GM23338 (cell line): Measurements from ENCODE around the gene CNOT1. TPM values are rescaled to one million over a fixed set of nuclear protein-coding genes. Genes with fewer than 3 reads are reported as not detected.

ENCODE experiments used
- ATAC-seq: fragments of 200-7000 bp; cut with Tn5 transposase; 3 replicates; pipeline ENCODE4 v1.9.1; 2020
- DNase-seq: peaks from one replicate; pipeline ENCODE4 v3.0.0-alpha.2; 2015; ENCODE audit warnings: low spot score
- H2AFZ ChIP-seq: fragments of 200-600 bp; sonication (generic); 2 replicates; pipeline ENCODE4 v1.8.0; 2016; ENCODE audit warnings: antibody characterized with exemption, mild to moderate bottlenecking, moderate library complexity
- H3F3A ChIP-seq: fragments of 200-600 bp; sonication (generic); replicated peaks from 2 replicates; pipeline ENCODE4 v1.8.0; 2017; ENCODE audit warnings: antibody characterized with exemption, mixed run types, low read depth
- H3K27ac ChIP-seq: fragments of 200-600 bp; sonication (generic); 2 replicates; pipeline ENCODE4 v1.6.1; 2016; ENCODE audit warnings: low read depth
- H3K27me3 ChIP-seq: fragments of 200-600 bp; sonication (generic); 2 replicates; pipeline ENCODE4 v1.8.0; 2016; ENCODE audit warnings: mild to moderate bottlenecking, mixed run types, moderate library complexity; ENCODE audit not compliant: insufficient read depth
- H3K36me3 ChIP-seq: fragments of 200-600 bp; sonication (generic); 2 replicates; pipeline ENCODE4 v1.8.0; 2016; ENCODE audit warnings: mild to moderate bottlenecking; ENCODE audit not compliant: insufficient read depth
- H3K4me1 ChIP-seq: fragments of 200-600 bp; sonication (generic); 2 replicates; pipeline ENCODE4 v1.8.0; 2016; ENCODE audit warnings: mild to moderate bottlenecking, moderate library complexity; ENCODE audit not compliant: insufficient read depth
- H3K4me2 ChIP-seq: fragments of 200-600 bp; sonication (generic); 2 replicates; pipeline ENCODE4 v1.7.1; 2017; ENCODE audit warnings: mixed run types
- H3K4me3 ChIP-seq: fragments of 200-600 bp; sonication (generic); 2 replicates; pipeline ENCODE4 v1.6.1; 2016; ENCODE audit warnings: mixed run types
- H3K79me2 ChIP-seq: fragments of 200-600 bp; sonication (generic); replicated peaks from 2 replicates; pipeline ENCODE4 v1.8.0; 2017; ENCODE audit warnings: mild to moderate bottlenecking; ENCODE audit not compliant: insufficient read depth
- H3K9me2 ChIP-seq: fragments of 200-600 bp; sonication (generic); 2 replicates; pipeline ENCODE4 v1.8.0; 2017; ENCODE audit not compliant: insufficient read depth
- H4K20me1 ChIP-seq: fragments of 200-600 bp; sonication (generic); replicated peaks from 2 replicates; pipeline ENCODE4 v1.8.0; 2017; ENCODE audit warnings: mild to moderate bottlenecking; ENCODE audit not compliant: insufficient read depth
- H3K27ac Mint-ChIP-seq: 2 replicates; pipeline ENCODE4 v1.8.0; 2020; ENCODE audit warnings: inconsistent platforms, mild to moderate bottlenecking, moderate library complexity, mixed read lengths
- H3K27me3 Mint-ChIP-seq: 3 replicates; pipeline ENCODE4 v1.8.0; 2022; ENCODE audit warnings: low read depth, mild to moderate bottlenecking, moderate library complexity, mixed read lengths, inconsistent platforms; ENCODE audit not compliant: insufficient read depth, poor library complexity
- H3K36me3 Mint-ChIP-seq: 3 replicates; pipeline ENCODE4 v1.8.0; 2021; ENCODE audit warnings: low read depth, mild to moderate bottlenecking, inconsistent platforms, moderate library complexity, mixed read lengths
- H3K4me1 Mint-ChIP-seq: 3 replicates; pipeline ENCODE4 v1.8.0; 2020; ENCODE audit warnings: mild to moderate bottlenecking, inconsistent platforms, mixed read lengths
- H3K4me3 Mint-ChIP-seq: 3 replicates; pipeline ENCODE4 v1.8.0; 2021; ENCODE audit warnings: moderate library complexity, mild to moderate bottlenecking, inconsistent platforms, mixed read lengths
- H3K9me3 Mint-ChIP-seq: 3 replicates; pipeline ENCODE4 v1.8.0; 2020; ENCODE audit warnings: moderate library complexity, mild to moderate bottlenecking, inconsistent platforms, mixed read lengths
- CREB1 ChIP-seq: fragments of 250-450 bp; sonication (Bioruptor Pico); IDR thresholded peaks from 2 replicates; pipeline ENCODE4 v1.5.0; 2020; ENCODE audit warnings: low read depth, mild to moderate bottlenecking, moderate library complexity
- EZH2 ChIP-seq: fragments of 200-600 bp; sonication (generic); IDR thresholded peaks from one replicate; pipeline ENCODE4 v1.8.0; 2017; ENCODE audit warnings: antibody characterized with exemption, mild to moderate bottlenecking, low read depth; ENCODE audit not compliant: unreplicated experiment
- EZH2phosphoT487 ChIP-seq: fragments of 200-600 bp; sonication (generic); IDR thresholded peaks from one replicate; pipeline ENCODE4 v1.8.1; 2018; ENCODE audit warnings: antibody characterized with exemption; ENCODE audit not compliant: unreplicated experiment
- JUNB ChIP-seq: IDR thresholded peaks from one replicate; pipeline ENCODE4 v1.6.1; 2016; ENCODE audit warnings: antibody characterized with exemption; ENCODE audit not compliant: unreplicated experiment
- NANOG ChIP-seq: IDR thresholded peaks from 2 replicates; pipeline ENCODE4 v1.6.1; 2016; ENCODE audit warnings: antibody characterized with exemption, borderline replicate concordance
- POLR2AphosphoS5 ChIP-seq: IDR thresholded peaks from 2 replicates; pipeline ENCODE4 v1.6.1; 2016; ENCODE audit warnings: antibody characterized with exemption, low read depth
- STAT1 ChIP-seq: IDR thresholded peaks from one replicate; pipeline ENCODE4 v1.6.1; 2016; ENCODE audit warnings: antibody characterized with exemption; ENCODE audit not compliant: unreplicated experiment
- ZNF114 ChIP-seq: fragments of 250-450 bp; sonication (Bioruptor Pico); IDR thresholded peaks from 2 replicates; pipeline ENCODE4 v1.5.0; 2020; ENCODE audit warnings: mild to moderate bottlenecking, moderate library complexity
- ZNF331 ChIP-seq: fragments of 250-450 bp; sonication (Bioruptor Pico); IDR thresholded peaks from 2 replicates; pipeline ENCODE4 v1.5.0; 2020; ENCODE audit warnings: low read depth, mild to moderate bottlenecking, moderate library complexity
- polyA plus RNA-seq: library from polyadenylated mRNA; unstranded; fragments of >200 nt; fragmentation: Nextera tagmentation; extraction: Ambion mirVana; gene quantifications from 2 replicates; pipeline ENCODE4 v1.2.1, GENCODE V29; 2016
- total RNA-seq: library from RNA; depleted of rRNA; stranded (reverse); fragments of >200 nt; shearing (Covaris generic); gene quantifications from 2 replicates; pipeline ENCODE4 v1.2.3, GENCODE V29; 2014
- TF ChIP-seq, protein P1 (sequence below): IDR thresholded peaks from one replicate; pipeline ENCODE4 v1.6.1; 2018; ENCODE audit warnings: antibody characterized with exemption; ENCODE audit not compliant: unreplicated experiment
- TF ChIP-seq, protein P2 (sequence below), 2 experiments: fragments of 200-600 bp in 1 of 2; sonication (generic) in 1 of 2; conservative IDR thresholded peaks; 2 replicates each; pipeline versions ENCODE4 v1.5.1 to v1.6.1; 2016 to 2017; ENCODE audit warnings: antibody characterized with exemption in 2 of 2, low read depth in 2 of 2, mild to moderate bottlenecking in 2 of 2, moderate library complexity in 1 of 2
- TF ChIP-seq, protein P3 (sequence below): IDR thresholded peaks from 2 replicates; pipeline ENCODE4 v1.6.1; 2016; ENCODE audit warnings: antibody characterized with exemption
- TF ChIP-seq, protein P4 (sequence below): fragments of 250-450 bp; sonication (Bioruptor Pico); IDR thresholded peaks from 2 replicates; pipeline ENCODE4 v1.5.0; 2020; ENCODE audit warnings: mild to moderate bottlenecking, moderate library complexity

The CNOT1 gene
- total and polyA plus RNA-seq, 2 experiments from 2014 or later: 59.2 to 298 TPM

DNA sequence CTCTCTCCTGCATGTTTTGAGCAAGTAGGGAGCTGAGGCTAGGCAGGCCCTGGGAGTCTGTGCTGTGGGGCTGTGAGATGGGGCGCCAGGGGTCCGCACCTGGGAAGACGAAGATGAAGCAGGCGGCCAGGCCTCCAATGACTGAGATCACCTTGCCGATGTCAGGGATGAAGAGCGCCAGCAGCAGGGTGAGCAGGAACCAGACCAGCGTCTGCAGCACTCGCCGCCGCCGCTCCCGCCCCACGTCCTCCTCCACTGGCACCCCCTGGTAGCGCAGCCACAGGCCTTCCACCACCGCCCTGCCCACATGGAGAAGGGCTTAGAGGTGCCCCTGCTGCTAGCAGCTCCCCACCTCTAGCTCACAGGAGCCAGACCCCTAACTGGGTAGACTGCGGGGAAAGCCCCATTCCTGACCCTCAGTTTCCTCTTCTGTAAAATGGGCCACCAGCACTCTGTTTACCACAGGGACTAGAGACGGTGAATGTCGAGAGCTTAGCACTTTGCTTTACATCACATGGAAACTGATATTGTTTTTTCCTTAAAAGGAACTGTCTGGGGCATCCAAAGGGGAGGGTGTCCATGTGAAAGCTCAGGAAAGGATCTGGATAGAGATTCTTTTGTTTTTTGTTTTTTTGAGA is 41.4 kb upstream of the CNOT1 start:
- no peaks in the 10 kb centered on the region for H3K4me1 Mint-ChIP-seq
- Histone ChIP-seq H3K4me3 (no peak overlapping the region), H3K27ac (no peak overlapping the region), H3K27me3 (no peaks in the 10 kb centered on the region), H4K20me1 (no peaks in the 10 kb centered on the region), H3K79me2 (no peaks in the 10 kb centered on the region), H3K4me2 (no peak overlapping the region), H3K36me3 (no peaks in the 10 kb centered on the region; the same call in 1 of the 2 replicates), H2AFZ (no peak overlapping the region), H3K4me1 (no peaks in the 10 kb centered on the region), H3F3A (no peaks in the 10 kb centered on the region), H3K9me2 (no peaks in the 10 kb centered on the region)
- TF ChIP-seq, protein P1, sequence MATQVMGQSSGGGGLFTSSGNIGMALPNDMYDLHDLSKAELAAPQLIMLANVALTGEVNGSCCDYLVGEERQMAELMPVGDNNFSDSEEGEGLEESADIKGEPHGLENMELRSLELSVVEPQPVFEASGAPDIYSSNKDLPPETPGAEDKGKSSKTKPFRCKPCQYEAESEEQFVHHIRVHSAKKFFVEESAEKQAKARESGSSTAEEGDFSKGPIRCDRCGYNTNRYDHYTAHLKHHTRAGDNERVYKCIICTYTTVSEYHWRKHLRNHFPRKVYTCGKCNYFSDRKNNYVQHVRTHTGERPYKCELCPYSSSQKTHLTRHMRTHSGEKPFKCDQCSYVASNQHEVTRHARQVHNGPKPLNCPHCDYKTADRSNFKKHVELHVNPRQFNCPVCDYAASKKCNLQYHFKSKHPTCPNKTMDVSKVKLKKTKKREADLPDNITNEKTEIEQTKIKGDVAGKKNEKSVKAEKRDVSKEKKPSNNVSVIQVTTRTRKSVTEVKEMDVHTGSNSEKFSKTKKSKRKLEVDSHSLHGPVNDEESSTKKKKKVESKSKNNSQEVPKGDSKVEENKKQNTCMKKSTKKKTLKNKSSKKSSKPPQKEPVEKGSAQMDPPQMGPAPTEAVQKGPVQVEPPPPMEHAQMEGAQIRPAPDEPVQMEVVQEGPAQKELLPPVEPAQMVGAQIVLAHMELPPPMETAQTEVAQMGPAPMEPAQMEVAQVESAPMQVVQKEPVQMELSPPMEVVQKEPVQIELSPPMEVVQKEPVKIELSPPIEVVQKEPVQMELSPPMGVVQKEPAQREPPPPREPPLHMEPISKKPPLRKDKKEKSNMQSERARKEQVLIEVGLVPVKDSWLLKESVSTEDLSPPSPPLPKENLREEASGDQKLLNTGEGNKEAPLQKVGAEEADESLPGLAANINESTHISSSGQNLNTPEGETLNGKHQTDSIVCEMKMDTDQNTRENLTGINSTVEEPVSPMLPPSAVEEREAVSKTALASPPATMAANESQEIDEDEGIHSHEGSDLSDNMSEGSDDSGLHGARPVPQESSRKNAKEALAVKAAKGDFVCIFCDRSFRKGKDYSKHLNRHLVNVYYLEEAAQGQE: no peak
- no peak for TF ChIP-seq POLR2AphosphoS5
- no peak for TF ChIP-seq CREB1 (CRISPR knock-in tag)
- TF ChIP-seq, protein P2, sequence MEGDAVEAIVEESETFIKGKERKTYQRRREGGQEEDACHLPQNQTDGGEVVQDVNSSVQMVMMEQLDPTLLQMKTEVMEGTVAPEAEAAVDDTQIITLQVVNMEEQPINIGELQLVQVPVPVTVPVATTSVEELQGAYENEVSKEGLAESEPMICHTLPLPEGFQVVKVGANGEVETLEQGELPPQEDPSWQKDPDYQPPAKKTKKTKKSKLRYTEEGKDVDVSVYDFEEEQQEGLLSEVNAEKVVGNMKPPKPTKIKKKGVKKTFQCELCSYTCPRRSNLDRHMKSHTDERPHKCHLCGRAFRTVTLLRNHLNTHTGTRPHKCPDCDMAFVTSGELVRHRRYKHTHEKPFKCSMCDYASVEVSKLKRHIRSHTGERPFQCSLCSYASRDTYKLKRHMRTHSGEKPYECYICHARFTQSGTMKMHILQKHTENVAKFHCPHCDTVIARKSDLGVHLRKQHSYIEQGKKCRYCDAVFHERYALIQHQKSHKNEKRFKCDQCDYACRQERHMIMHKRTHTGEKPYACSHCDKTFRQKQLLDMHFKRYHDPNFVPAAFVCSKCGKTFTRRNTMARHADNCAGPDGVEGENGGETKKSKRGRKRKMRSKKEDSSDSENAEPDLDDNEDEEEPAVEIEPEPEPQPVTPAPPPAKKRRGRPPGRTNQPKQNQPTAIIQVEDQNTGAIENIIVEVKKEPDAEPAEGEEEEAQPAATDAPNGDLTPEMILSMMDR (conservative IDR thresholded peaks at IDR 0.05; ENCODE audit: low read depth in 2 of 2): no peak
- TF ChIP-seq, protein P3, sequence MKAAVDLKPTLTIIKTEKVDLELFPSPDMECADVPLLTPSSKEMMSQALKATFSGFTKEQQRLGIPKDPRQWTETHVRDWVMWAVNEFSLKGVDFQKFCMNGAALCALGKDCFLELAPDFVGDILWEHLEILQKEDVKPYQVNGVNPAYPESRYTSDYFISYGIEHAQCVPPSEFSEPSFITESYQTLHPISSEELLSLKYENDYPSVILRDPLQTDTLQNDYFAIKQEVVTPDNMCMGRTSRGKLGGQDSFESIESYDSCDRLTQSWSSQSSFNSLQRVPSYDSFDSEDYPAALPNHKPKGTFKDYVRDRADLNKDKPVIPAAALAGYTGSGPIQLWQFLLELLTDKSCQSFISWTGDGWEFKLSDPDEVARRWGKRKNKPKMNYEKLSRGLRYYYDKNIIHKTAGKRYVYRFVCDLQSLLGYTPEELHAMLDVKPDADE: no peak
- TF ChIP-seq JUNB: no peak
- TF ChIP-seq, protein P4, sequence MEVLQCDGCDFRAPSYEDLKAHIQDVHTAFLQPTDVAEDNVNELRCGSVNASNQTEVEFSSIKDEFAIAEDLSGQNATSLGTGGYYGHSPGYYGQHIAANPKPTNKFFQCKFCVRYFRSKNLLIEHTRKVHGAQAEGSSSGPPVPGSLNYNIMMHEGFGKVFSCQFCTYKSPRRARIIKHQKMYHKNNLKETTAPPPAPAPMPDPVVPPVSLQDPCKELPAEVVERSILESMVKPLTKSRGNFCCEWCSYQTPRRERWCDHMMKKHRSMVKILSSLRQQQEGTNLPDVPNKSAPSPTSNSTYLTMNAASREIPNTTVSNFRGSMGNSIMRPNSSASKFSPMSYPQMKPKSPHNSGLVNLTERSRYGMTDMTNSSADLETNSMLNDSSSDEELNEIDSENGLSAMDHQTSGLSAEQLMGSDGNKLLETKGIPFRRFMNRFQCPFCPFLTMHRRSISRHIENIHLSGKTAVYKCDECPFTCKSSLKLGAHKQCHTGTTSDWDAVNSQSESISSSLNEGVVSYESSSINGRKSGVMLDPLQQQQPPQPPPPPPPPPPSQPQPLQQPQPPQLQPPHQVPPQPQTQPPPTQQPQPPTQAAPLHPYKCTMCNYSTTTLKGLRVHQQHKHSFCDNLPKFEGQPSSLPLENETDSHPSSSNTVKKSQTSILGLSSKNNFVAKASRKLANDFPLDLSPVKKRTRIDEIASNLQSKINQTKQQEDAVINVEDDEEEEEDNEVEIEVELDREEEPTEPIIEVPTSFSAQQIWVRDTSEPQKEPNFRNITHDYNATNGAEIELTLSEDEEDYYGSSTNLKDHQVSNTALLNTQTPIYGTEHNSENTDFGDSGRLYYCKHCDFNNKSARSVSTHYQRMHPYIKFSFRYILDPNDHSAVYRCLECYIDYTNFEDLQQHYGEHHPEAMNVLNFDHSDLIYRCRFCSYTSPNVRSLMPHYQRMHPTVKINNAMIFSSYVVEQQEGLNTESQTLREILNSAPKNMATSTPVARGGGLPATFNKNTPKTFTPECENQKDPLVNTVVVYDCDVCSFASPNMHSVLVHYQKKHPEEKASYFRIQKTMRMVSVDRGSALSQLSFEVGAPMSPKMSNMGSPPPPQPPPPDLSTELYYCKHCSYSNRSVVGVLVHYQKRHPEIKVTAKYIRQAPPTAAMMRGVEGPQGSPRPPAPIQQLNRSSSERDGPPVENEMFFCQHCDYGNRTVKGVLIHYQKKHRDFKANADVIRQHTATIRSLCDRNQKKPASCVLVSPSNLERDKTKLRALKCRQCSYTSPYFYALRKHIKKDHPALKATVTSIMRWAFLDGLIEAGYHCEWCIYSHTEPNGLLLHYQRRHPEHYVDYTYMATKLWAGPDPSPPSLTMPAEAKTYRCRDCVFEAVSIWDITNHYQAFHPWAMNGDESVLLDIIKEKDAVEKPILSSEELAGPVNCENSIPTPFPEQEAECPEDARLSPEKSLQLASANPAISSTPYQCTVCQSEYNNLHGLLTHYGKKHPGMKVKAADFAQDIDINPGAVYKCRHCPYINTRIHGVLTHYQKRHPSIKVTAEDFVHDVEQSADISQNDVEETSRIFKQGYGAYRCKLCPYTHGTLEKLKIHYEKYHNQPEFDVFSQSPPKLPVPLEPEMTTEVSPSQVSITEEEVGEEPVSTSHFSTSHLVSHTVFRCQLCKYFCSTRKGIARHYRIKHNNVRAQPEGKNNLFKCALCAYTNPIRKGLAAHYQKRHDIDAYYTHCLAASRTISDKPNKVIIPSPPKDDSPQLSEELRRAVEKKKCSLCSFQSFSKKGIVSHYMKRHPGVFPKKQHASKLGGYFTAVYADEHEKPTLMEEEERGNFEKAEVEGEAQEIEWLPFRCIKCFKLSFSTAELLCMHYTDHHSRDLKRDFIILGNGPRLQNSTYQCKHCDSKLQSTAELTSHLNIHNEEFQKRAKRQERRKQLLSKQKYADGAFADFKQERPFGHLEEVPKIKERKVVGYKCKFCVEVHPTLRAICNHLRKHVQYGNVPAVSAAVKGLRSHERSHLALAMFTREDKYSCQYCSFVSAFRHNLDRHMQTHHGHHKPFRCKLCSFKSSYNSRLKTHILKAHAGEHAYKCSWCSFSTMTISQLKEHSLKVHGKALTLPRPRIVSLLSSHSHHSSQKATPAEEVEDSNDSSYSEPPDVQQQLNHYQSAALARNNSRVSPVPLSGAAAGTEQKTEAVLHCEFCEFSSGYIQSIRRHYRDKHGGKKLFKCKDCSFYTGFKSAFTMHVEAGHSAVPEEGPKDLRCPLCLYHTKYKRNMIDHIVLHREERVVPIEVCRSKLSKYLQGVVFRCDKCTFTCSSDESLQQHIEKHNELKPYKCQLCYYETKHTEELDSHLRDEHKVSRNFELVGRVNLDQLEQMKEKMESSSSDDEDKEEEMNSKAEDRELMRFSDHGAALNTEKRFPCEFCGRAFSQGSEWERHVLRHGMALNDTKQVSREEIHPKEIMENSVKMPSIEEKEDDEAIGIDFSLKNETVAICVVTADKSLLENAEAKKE: no peak
- no peak for TF ChIP-seq STAT1
- TF ChIP-seq EZH2: no peak
- no peak for TF ChIP-seq ZNF114 (CRISPR knock-in tag)
- TF ChIP-seq NANOG: no peak
- no peak for TF ChIP-seq ZNF331 (CRISPR knock-in tag)
- TF ChIP-seq EZH2phosphoT487: no peak
- H3K9me3 Mint-ChIP-seq: no peaks in the 10 kb centered on the region
- ATAC-seq (no peak), DNase-seq (no peak)
- H3K4me3 Mint-ChIP-seq: no peak overlapping the region
- peaks cover 37% of the 10 kb centered on the region for H3K36me3 Mint-ChIP-seq
- H3K27ac Mint-ChIP-seq: no peak overlapping the region
- peaks cover 8% of the 10 kb centered on the region for H3K27me3 Mint-ChIP-seq
